GF-D8 (cell line): ENCODE measurements around the gene WIPF2.

Source experiments
- DNase-seq: peaks from one replicate; lab custom pipeline; 2025; lab: John Stamatoyannopoulos, UW

The WIPF2 gene, protein sequence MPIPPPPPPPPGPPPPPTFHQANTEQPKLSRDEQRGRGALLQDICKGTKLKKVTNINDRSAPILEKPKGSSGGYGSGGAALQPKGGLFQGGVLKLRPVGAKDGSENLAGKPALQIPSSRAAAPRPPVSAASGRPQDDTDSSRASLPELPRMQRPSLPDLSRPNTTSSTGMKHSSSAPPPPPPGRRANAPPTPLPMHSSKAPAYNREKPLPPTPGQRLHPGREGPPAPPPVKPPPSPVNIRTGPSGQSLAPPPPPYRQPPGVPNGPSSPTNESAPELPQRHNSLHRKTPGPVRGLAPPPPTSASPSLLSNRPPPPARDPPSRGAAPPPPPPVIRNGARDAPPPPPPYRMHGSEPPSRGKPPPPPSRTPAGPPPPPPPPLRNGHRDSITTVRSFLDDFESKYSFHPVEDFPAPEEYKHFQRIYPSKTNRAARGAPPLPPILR

DNA sequence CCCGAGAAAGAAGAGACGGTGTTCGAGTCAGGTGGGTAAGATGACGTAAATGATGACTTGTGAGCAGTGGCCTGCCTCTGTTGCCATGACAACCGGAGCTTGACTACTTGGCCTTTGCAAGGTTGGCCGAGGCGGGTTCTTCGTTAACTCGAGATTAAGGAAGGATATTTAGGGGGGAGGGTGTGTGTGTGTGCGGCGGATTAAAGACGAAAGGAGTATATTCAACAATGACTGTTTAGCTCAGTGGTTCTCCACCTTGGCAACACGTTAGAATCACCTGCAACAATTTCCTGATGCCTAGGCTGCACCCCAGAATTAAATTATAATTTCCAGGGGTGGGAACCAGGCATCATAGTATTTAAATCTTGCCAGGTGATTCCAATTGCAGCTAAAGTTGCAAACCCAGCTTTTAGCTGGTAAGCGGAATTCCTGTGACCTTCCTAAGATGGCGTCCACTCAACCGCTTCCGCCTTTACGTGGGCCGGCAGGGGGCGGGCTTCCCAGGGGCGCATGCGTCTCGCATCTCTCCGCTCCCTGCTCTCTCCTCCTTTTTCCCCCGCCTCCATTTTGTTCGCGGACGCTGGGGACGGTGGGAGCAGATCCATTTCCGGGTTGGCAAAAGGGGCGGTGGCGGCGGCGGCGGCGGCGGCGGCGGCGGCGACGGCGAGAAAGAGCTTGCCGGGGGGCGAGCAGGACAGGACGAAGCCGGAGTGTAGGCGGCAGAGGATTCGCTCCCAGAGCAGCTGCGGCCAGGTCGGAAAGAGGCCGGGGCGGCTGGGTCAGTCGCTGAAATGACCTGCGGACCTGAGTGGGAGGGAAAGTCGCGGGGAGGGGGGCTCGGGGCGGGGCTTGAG is at the start of gene WIPF2:
Gene WIPF2 (plus strand): TSS at position 565 of the 854 bp plus-strand sequence. CDS start 37,156 bp downstream, outside the sequence.
- peak; percentile 88 for DNase-seq

DNA sequence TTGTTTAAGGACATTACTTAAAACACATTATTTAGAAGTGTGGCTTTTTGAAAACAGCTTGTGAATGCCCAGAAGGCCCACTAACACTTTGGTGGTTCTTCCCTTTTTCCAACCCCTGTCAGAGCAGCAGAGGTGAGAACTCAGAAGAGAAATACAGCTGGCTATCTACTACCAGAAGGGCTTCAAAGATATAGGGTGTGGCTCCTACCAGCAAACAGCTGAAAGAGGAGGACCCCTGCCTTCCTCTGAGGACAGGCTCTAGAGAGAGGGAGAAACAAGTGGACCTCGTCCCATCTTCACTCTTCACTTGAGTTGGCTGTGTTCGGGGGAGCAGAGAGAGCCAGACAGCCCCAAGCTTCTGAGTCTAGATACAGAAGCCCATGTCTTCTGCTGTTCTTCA is 48.8 kb upstream of the WIPF2 start:
- no peak for DNase-seq

DNA sequence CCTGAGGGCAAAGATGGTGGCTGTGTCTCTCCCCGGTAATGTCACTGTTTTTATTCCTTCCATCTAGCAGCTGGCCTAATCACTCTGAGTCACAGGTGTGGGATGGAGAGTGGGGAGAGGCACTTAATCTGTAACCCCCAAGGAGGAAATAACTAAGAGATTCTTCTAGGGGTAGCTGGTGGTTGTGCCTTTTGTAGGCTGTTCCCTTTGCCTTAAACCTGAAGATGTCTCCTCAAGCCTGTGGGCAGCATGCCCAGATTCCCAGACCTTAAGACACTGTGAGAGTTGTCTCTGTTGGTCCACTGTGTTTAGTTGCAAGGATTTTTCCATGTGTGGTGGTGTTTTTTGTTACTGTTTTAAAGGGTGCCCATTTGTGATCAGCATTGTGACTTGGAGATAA is 47.4 kb upstream of the WIPF2 start:
- DNase-seq, result no peak

DNA sequence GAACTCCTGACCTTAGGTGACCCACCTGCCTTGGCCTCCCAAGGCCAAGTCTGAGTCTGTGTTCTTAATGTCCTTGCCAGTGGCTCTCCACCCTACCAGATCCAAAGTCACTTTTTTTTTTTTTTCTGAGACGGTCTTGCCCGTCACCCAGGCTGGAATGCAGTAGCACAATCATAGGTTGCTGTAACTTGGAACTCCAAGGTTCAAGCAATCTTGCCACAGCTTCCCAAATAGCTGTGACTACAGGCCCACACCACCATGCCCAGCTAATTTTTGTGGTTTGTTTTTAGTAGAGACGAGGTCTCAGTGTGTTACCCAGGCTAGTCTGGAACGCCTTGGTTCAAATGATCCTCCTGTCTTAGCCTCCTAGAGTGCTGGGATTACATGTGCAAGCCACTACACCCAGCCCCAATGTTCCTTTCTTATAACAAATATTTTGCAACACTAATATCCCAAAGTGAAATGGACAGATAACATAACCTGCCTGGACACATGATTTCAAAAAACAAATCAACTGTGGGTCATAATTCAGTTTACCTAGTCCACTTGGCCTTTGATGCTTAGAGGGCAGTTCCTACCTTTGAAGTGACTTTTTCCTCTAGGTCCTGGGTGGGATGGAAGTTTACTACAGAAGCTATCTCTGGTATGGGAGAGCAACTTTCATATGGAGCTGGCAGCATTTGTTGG is 45.9 kb upstream of the WIPF2 start:
- DNase-seq, result no peak

DNA sequence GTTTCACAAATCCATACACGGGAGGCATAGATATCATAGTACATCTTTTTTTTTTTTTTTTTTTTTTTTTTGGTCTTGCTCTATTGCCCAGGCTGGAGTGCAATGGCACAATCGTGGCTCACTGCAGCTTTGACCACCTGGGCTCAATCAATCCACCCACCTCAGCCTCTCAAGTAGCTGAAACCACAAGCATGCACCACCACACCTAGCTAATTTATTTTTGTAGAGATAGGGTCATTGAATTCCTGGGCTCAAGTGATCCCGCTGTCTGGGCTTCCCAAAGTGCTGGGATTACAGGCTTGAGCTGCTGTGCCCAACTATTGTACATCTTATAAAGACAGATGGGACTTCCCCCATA is 45.3 kb upstream of the WIPF2 start:
- DNase-seq, result no peak

DNA sequence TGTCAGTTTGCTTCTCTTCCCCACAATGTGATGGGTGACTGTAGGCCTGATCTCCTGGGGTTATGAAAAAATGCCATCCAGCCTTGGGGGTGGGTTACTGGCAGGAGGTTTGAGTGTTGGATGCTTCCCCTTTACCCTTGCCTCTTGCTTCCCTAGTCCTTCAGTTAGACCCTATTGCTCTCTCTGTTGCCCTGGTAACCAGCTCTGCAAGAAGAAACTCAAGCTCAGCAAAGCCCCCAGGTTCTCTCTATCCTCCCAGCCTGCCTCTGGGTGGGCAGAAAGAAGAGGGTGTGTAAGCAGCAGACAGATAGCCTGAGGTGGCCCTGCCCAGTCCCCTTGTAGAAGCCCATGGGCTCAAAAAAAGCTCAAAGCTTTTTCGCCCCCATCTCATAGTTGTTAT is 44.6 kb upstream of the WIPF2 start:
- DNase-seq, result no peak

DNA sequence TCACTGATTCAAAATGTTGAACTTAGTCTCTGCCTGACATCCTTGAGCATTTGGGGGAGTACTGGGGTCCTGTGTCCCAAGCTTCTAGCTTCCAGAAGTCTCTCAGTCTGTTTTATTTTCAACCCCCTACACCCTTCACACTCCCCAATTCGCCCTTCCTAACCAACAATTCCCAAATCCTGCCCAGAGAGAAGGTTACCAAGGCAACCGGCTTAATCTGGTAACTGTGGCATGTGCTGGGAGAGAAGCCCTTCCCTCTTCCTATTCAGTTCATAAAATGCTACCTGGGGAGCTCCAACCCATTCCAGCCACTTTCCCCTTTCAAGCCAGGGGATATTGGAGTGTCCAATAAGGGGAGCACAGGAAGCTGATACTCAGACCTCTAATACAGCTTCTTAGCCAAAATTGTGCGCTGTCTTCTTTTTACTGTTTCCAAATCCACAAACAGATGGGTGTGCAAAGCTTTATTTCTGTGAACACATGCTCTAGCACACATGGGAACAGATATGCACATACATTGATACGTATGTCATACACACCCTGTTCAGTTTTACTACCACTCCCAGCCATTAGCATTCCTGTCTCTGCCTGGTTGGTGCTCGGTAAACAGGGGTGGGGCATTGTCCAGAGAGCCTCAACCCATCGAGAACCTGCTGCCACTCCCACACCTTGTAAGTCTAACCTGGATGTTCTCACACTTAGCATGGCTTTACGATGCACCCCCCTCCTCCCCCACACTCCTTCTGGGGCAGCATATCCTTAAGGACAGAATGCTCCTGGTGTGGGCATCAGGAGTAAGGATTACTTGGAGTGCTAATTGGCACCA is 43.0 kb upstream of the WIPF2 start:
- no peak for DNase-seq

DNA sequence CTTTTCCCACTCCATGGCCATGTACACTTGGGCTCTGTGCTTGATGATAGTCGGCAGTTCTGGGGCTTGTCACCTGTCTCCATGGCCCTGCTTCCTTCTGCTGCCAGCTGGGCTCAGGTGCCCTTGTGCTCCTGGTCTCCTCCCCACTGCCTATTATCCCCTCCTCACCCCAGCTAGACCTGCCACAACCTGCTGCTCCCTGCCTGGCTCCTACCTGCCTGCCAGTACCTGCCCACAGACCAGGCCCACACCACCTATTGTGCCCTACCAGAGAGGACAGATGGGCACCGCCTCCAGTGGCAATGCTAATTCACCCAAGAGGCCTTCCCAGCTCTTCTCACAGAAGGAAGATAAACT is 42.4 kb upstream of the WIPF2 start:
- no peak for DNase-seq

DNA sequence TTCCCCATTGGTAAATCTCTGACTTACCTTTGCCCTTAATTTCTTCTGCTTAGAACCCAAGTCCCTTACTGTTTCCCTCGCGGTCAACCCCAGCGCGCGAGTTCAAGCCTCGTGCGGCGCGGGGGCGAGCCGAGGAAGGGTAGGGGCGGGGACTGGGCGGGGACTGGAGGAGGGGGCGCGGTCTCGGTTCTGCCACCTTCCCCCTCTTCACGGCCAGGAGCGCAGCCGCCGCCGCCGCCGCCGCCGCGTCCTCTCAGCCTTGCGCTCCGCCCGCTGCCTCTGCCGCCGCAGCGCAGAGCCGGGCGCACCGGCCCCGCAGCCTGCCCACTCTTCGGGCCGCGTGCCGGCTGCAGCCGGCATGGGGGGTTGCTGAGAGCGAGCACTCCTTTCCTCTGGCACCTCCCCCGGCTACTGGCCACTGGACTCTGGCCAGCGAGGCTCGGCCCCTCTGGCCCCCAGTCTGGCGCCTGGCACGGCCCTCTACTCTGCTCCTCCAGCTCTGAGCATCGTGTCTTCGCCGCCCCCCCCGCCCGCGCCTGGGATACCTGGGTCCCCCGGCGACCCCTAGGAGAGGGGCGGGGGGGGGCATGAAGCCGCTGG is 41.7 kb upstream of the WIPF2 start, which contains the start of gene RAPGEFL1:
Gene RAPGEFL1 (plus strand): TSS at position 196 of the 600 bp plus-strand sequence. CDS start 392 bp downstream, at position 588.
- DNase-seq, result no peak

DNA sequence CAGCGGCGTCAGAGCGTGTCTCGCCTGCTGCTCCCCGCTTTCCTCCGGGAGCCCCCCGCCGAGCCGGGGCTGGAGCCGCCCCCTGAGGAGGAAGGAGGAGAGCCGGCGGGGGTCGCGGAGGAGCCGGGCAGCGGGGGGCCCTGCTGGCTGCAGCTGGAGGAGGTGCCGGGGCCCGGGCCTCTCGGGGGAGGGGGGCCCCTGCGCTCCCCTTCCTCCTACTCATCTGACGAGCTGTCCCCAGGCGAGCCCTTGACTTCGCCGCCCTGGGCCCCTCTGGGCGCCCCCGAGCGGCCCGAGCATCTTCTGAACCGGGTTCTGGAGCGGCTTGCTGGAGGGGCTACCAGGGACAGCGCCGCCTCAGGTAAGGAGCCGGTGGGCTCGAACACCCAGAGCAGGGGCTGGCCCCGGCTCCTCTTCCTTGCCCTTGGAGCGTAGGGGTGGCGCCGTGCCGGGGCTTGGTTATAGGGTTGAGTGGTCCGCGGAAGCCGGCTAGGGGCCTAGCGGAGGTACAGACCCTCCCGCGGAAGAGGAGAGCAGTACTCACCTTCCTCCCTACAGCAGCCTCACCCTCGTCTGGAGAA is 41.0 kb upstream of the WIPF2 start:
- no peak for DNase-seq

DNA sequence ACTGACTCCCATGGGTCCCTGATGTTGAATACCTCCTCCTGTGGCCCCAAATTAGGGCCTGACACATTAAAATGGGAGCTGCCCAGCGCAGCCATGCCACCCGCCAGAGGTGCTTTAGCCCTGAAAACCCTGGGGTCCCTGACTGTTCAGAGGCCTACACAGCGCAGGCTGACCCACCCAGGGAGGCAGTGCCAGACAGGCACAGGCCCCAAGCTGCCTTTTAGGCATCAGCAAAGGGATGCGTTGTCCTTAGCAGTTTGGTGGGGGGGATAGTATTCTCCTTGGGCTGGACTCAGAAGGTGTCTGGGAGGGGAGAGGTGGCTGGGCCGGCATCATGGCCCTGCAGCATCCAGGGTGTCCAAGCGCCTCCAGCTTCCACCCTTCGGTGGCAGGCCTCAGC is 40.4 kb upstream of the WIPF2 start:
- no peak for DNase-seq

DNA sequence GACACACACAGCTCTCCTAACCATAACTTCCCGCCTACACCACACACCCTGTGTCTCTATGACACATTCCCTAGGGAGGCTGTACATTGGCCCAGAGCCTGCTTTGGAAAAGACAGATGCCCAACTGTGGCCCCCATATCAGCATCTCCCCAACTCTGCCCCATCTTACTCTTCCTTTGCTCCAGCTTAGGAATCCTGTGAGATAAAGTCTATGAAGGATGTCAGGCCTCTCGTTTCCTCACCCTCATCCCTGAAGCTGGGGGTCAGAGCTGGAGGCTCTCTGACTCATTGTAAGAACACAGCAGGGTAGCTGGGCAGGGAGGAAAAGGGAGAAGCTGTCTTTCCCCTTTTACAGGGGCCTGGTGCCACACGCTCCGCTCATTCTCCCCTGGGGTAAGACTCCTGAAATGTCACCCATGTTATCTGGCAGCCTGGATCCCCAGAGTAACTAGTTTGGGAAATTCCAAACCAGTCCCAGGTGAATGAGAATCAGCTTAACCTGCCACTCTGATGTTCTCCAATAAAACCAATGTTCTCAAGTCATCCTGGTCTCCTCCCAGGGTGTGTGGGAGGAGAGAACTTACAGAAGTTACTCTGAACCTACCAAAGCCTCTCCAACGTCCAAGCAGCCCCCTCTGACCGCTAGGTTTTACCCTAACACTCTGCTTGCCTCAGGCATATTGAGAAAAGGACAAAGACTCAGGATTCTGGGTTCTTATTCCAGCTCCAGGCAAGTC is 39.0 kb upstream of the WIPF2 start:
- no peak for DNase-seq

DNA sequence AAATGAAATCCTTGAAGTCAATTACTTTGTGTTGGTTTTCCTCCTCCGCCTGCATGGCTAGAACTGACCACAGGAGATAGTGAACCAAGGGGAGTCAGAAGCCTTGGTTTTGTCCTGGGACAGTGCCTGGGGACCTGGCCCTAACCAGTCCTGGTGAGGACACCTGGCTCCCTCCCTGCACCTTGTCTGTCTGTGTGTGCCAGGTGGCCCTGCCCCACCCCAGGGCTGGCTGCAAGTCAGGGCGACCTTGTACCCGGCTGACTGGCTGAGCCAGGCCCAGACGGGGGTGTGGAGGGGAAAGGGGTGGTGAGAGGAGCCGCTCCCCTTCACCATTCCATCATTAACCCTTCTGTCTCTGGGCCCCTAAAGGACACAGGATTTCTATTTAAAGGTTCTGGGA is 38.4 kb upstream of the WIPF2 start:
- DNase-seq, result no peak

DNA sequence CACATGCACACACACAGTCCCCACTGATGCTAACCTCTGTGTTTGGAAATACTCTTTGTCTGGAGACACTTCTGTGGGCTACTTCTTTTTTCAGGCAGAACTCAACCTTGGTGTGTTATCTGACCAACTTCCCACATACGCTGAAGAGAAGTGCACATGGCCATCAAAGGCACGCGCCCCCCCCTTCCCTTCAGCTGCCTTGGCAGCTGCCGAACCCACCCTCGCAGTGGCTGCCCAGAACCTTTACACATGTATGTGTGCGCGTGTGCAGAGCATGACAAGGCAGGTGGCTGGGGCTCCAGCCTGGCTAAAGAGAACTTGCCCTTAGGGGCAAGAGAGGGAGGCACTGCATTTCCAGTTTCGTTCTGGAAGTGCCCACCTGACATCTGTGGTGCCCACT is 37.9 kb upstream of the WIPF2 start:
- no peak for DNase-seq

DNA sequence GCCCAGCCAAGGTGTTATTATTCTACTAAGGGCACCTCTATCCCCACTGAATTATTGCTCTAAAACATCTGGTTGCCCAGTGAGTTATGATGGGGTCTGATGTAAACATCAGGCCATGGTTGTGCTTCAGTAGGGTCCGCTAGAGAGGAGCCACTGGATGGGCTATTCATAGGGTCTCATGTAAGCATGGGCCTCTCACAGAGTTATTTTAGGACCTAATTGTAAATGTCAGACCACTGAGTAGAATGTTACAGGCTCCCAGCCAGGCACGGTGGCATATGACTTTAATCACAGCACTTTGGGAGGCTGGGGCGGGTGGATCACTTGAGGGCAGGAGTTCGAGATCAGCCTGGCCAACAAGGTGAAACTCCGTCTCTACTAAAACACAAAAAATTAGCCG is 36.5 kb upstream of the WIPF2 start:
- no peak for DNase-seq

DNA sequence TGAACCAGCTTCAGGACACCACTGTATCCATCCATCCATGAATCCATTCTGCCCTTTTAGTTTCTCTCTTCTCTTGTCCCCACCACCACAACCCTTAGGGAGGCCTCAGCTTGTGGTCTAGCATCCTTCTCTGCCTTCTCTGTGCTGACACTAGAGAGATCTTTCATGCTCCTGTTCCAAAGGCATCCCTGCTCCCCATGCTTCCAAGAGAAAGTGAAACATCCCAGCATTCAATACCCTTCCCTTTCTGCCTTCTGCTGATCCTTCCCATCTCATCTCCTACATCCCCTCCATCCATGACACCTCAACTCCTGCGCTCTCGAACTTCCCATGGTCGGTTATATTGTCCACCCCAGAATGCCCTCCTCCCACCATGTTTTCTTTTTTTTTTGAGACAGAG is 31.9 kb upstream of the WIPF2 start:
- no peak for DNase-seq

DNA sequence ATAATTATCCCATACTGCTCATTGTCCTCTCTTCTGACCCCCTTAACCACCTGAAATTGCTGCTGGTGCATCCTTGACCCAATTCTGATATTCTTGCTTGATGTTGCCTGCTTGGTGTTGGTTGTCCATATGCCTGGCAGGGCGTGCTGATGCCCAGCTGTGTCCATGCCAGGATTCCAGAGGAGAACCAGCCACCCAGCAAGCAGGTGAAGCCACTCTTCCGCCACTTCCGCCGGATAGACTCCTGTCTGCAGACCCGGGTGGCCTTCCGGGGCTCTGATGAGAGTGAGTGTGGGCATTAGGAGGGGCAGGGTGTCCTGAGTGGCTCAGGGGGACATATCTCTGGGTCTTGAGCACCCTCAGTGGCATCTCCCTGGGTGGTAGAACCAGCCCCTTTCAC is 30.4 kb upstream of the WIPF2 start:
- no peak for DNase-seq

DNA sequence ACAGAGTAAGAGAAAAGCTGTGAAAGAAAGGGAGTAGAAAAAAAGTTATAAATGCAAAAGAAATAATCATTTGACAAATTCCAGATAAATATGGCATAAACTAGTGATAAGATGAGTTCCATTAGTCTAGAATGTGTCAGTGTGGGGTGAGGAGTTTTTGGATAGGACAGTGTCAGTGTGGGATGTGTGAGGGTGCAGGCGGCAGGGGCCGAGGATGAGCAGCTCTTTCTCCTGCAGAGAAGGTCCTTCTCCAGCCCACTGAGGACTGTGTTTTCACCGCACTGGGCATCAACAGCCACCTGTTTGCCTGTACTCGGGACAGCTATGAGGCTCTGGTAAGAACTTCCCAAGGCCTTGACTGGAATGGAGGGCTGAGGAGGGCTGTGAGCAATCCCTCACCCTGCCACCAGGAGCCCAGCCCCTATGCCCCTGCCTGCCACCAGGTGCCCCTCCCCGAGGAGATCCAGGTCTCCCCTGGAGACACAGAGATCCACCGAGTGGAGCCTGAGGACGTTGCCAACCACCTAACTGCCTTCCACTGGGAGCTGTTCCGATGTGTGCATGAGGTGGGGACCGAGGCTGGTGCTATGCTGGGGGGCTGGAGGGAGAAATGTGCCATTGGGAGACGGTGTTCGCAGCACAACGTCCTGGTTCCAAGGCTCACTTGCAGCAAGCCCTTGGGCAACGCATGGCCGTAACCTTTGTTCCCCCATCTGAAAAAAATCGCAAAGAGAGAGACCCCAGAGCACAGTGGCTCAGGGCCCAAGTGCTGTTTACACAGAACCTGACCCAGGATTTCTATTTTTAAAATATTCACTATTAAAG is 28.7 kb upstream of the WIPF2 start:
- no peak for DNase-seq
